IMR-90 (cell line): ENCODE results near the gene EIF4A2. TPM values are rescaled to one million over a fixed set of nuclear protein-coding genes. Genes with fewer than 3 reads are reported as not detected.

Experiments
- ATAC-seq: fragments of 200-7000 bp; cut with Tn5 transposase; 2 replicates; pipeline ENCODE4 v1.9.1; 2020; ENCODE audit warnings: low read depth, mild to moderate bottlenecking, moderate library complexity
- BruUV-seq: library from RNA; stranded (reverse); fragments of 400-500 nt; replicated peaks from 2 replicates; lab custom pipeline; 2021; lab: Mats Ljungman, UMichigan
- CTCF ChIA-PET: fragments of 300-600 bp; formaldehyde crosslinking; extraction: SDS; loops from one replicate; lab custom pipeline; 2021; ENCODE audit warnings: antibody characterized with exemption; lab: Yijun Ruan, JAX
- POLR2A ChIA-PET: fragments of 300-600 bp; sonication (Branson Sonifier 250); formaldehyde crosslinking; loops from one replicate; lab custom pipeline; 2022; ENCODE audit warnings: antibody characterized with exemption; ENCODE audit not compliant: unreplicated experiment; lab: Charles Lee
- DNase-seq: peaks from one replicate; pipeline ENCODE4 v3.0.0; 2013
- H2AFZ ChIP-seq: replicated peaks from 2 replicates; pipeline ENCODE3; 2013; ENCODE audit warnings: low read length, mild to moderate bottlenecking; ENCODE audit not compliant: poor library complexity
- H2AK5ac ChIP-seq: 2 replicates; pipeline ENCODE4 v1.6.1; 2013; ENCODE audit warnings: low read depth, low read length, inconsistent platforms
- H2AK9ac ChIP-seq: replicated peaks from 2 replicates; pipeline ENCODE3; 2013; ENCODE audit warnings: mild to moderate bottlenecking, low read depth, low read length, moderate library complexity; ENCODE audit not compliant: poor library complexity
- H2BK120ac ChIP-seq: 2 replicates; pipeline ENCODE4 v1.6.1; 2013; ENCODE audit warnings: low read depth, low read length, inconsistent platforms
- H2BK15ac ChIP-seq: 3 replicates; pipeline ENCODE4 v1.6.1; 2013; ENCODE audit warnings: low read depth, low read length, inconsistent platforms
- H2BK20ac ChIP-seq: 2 replicates; pipeline ENCODE4 v1.6.1; 2013; ENCODE audit warnings: low read depth, mild to moderate bottlenecking, inconsistent platforms, low read length, moderate library complexity
- H2BK5ac ChIP-seq: 2 replicates; pipeline ENCODE4 v1.6.1; 2013; ENCODE audit warnings: mild to moderate bottlenecking, low read depth, low read length, inconsistent platforms; ENCODE audit not compliant: poor library complexity, severe bottlenecking
- H3K14ac ChIP-seq: replicated peaks from 2 replicates; pipeline ENCODE4 v1.6.1; 2013; ENCODE audit warnings: low read depth, low read length, inconsistent platforms
- H3K18ac ChIP-seq: 2 replicates; pipeline ENCODE4 v1.6.1; 2013; ENCODE audit warnings: low read depth, low read length, control low read depth
- H3K23ac ChIP-seq: 2 replicates; pipeline ENCODE4 v1.6.1; 2013; ENCODE audit warnings: low read depth, low read length, inconsistent platforms
- H3K27ac ChIP-seq: 2 replicates; pipeline ENCODE4 v1.5.1; 2013; ENCODE audit warnings: mild to moderate bottlenecking, control low read depth, low read length; ENCODE audit not compliant: insufficient read depth
- H3K27me3 ChIP-seq: 2 replicates; pipeline ENCODE4 v1.6.1; 2013; ENCODE audit warnings: low read length; ENCODE audit not compliant: control insufficient read depth, insufficient read depth
- H3K36me3 ChIP-seq: 2 replicates; pipeline ENCODE4 v1.6.1; 2013; ENCODE audit warnings: low read length, mixed read lengths; ENCODE audit not compliant: control insufficient read depth, insufficient read depth
- H3K4ac ChIP-seq: 2 replicates; pipeline ENCODE4 v1.6.1; 2013; ENCODE audit warnings: low read depth, low read length, inconsistent platforms
- H3K4me1 ChIP-seq: 2 replicates; pipeline ENCODE4 v1.6.1; 2013; ENCODE audit warnings: low read length, mixed read lengths; ENCODE audit not compliant: control insufficient read depth, insufficient read depth
- H3K4me2 ChIP-seq: 2 replicates; pipeline ENCODE4 v1.6.1; 2013; ENCODE audit warnings: low read depth, mild to moderate bottlenecking, control low read depth, low read length, moderate library complexity
- H3K4me3 ChIP-seq: 2 replicates; pipeline ENCODE4 v1.5.1; 2013; ENCODE audit warnings: low read depth, mild to moderate bottlenecking, control low read depth, low read length, moderate library complexity; ENCODE audit not compliant: insufficient read depth
- H3K56ac ChIP-seq: 2 replicates; pipeline ENCODE4 v1.6.1; 2013; ENCODE audit warnings: low read length, inconsistent platforms; ENCODE audit not compliant: insufficient read depth; ENCODE audit errors: extremely low read depth
- H3K79me1 ChIP-seq, 2 experiments: 2 replicates each; pipeline ENCODE4 v1.6.1; 2013; ENCODE audit warnings: low read length in 2 of 2, inconsistent platforms in 1 of 2, low read depth in 1 of 2
- H3K9ac ChIP-seq: 2 replicates; pipeline ENCODE4 v1.6.1; 2013; ENCODE audit warnings: low read depth, low read length, control low read depth
- H3K9me1 ChIP-seq: 2 replicates; pipeline ENCODE4 v1.6.1; 2013; ENCODE audit warnings: low read length, inconsistent platforms; ENCODE audit not compliant: insufficient read depth
- H3K9me3 ChIP-seq: 2 replicates; pipeline ENCODE4 v1.6.1; 2013; ENCODE audit warnings: low read length; ENCODE audit not compliant: control insufficient read depth, insufficient read depth
- H4K20me1 ChIP-seq: 2 replicates; pipeline ENCODE4 v1.6.1; 2013; ENCODE audit warnings: low read length, inconsistent platforms; ENCODE audit not compliant: insufficient read depth
- H4K5ac ChIP-seq: 2 replicates; pipeline ENCODE4 v1.6.1; 2013; ENCODE audit warnings: mild to moderate bottlenecking, low read depth, low read length, control low read depth
- H4K8ac ChIP-seq, 2 experiments: 2 replicates each; pipeline ENCODE4 v1.6.1; 2013; ENCODE audit warnings: low read depth in 2 of 2, low read length in 2 of 2, control low read depth in 1 of 2, inconsistent platforms in 1 of 2
- H4K91ac ChIP-seq: 2 replicates; pipeline ENCODE4 v1.6.1; 2013; ENCODE audit warnings: low read depth, low read length, inconsistent platforms; ENCODE audit not compliant: insufficient read depth
- BHLHE40 ChIP-seq: fragments of 150-350 bp; IDR thresholded peaks from 2 replicates; pipeline ENCODE4 v1.6.1; 2016; ENCODE audit warnings: mild to moderate bottlenecking, low read depth, low read length
- CTCF ChIP-seq: conservative IDR thresholded peaks from 2 replicates; pipeline ENCODE4 v1.5.1; 2012; ENCODE audit warnings: mild to moderate bottlenecking, low read depth, low read length, improper control_type of control experiment
- SMC3 ChIP-seq: fragments of 150-350 bp; IDR thresholded peaks from 2 replicates; pipeline ENCODE4 v1.6.1; 2016; ENCODE audit warnings: low read depth, mild to moderate bottlenecking, antibody characterized with exemption, low read length, moderate library complexity
- WGBS, 2 experiments: methylation state at CpG; one replicate each; pipeline versions ENCODE4 v1.1.5 to v1.1.7; 2013; ENCODE audit warnings: missing lambda C conversion rate in 2 of 2; ENCODE audit not compliant: insufficient read length in 1 of 2; ENCODE audit errors: extremely low coverage in 2 of 2; 5-methylcytosine and 5-hydroxymethylcytosine counted together
- dilution Hi-C: fragments of 300-500 bp; cut with HindIII; formaldehyde crosslinking; loops from one replicate; pipeline ENCODE4 v1.14.3; 2018; ENCODE audit warnings: low sequenced_read_pairs; ENCODE audit not compliant: unreplicated experiment
- in situ Hi-C: fragments of 300-500 bp; cut with MboI; formaldehyde crosslinking; loops from 3 replicates; pipeline ENCODE4 v1.14.3; 2019; ENCODE audit warnings: low sequenced_read_pairs, inconsistent platforms, mixed read lengths
- intact Hi-C: fragments of 100-400 bp; cut with micrococcal nuclease; formaldehyde crosslinking; loops from 2 replicates; pipeline ENCODE4 v1.10.0; 2022
- polyA plus RNA-seq, 3 experiments: library from polyadenylated mRNA; depleted of rRNA; stranded (reverse); fragments of >200 nt; gene quantifications; 2 replicates each; pipeline ENCODE4 v1.2.3, GENCODE V29; 2012; ENCODE audit warnings: low replicate concordance in 1 of 3
- total RNA-seq: library from RNA; depleted of rRNA; stranded (reverse); fragments of >200 nt; gene quantifications from 2 replicates; pipeline ENCODE4 v1.2.3, GENCODE V29; 2012

The EIF4A2 gene
- total and polyA plus RNA-seq, 2 of the 4 experiments (the other 2 are of a cell fraction): 310 to 320 TPM

GRCh38 chr3:186743666-186744065, 39.7 kb upstream of the EIF4A2 start:
- H3K18ac ChIP-seq: no peak overlapping the region
- no peak overlapping the region for H2AFZ ChIP-seq
- H3K79me1 ChIP-seq: no peaks in the 10 kb centered on the region
- ChIA-PET CTCF (no interaction called here), POLR2A (no interaction called here)
- H3K27ac ChIP-seq: no peak overlapping the region
- H3K56ac ChIP-seq: no peak overlapping the region
- no peaks in the 10 kb centered on the region for H4K20me1 ChIP-seq
- intact Hi-C loops: loop anchor here (5.0 kb wide), 1 partner anchor 1691 kb away; no protein-coding TSS in a partner anchor
- no peaks in the 10 kb centered on the region for H3K9me1 ChIP-seq
- H4K8ac ChIP-seq: no peak overlapping the region
- H3K4me1 ChIP-seq: peaks cover 3% of the 10 kb centered on the region; the same call in 1 of the 2 replicates
- no peak overlapping the region for H4K5ac ChIP-seq
- H3K23ac ChIP-seq: no peak overlapping the region
- no TSS peak for BruUV-seq
- dilution Hi-C loops: no loop called here
- no peak overlapping the region for H3K9ac ChIP-seq
- no peak overlapping the region for H3K14ac ChIP-seq
- no peaks in the 10 kb centered on the region; the same call in 1 of the 2 replicates for H3K27me3 ChIP-seq
- H2BK15ac ChIP-seq: no peak overlapping the region
- no peak overlapping the region for H3K4me3 ChIP-seq
- peak overlapping the region; percentile 27; the same call in 1 of the 2 replicates for H3K4ac ChIP-seq
- no peak overlapping the region for H2AK9ac ChIP-seq
- H2BK5ac ChIP-seq: no peak overlapping the region
- DNase-seq: no peak
- WGBS, 2 experiments: no CpG with 5 or more reads among the region's 3 CpGs
- no peak overlapping the region for H4K91ac ChIP-seq
- ATAC-seq: no peak
- peak overlapping the region; percentile 46 for H3K4me2 ChIP-seq
- TF ChIP-seq CTCF: no peak
- no peak for TF ChIP-seq SMC3
- TF ChIP-seq BHLHE40: no peak
- no peaks in the 10 kb centered on the region for H3K9me3 ChIP-seq
- H2AK5ac ChIP-seq: peak overlapping the region; percentile 51
- no peaks in the 10 kb centered on the region for H3K36me3 ChIP-seq
- H2BK120ac ChIP-seq: no peak overlapping the region
- in situ Hi-C loops: no loop called here
- peak overlapping the region; percentile 49; the same call in 1 of the 2 replicates for H2BK20ac ChIP-seq
